RWPE2 (cell line): ENCODE measurements around the gene SPEN.

Experiments
- ATAC-seq: fragments of 200-7000 bp; cut with Tn5 transposase; 3 replicates; pipeline ENCODE4 v1.9.1; 2021; ENCODE audit warnings: low read depth
- DNase-seq: peaks from one replicate; pipeline ENCODE4 v3.0.0-alpha.2; 2020; ENCODE audit warnings: low spot score
- H3K27ac ChIP-seq: fragments of 450-650 bp; 2 replicates; pipeline ENCODE4 v1.5.1; 2017; ENCODE audit warnings: mild to moderate bottlenecking; ENCODE audit not compliant: poor library complexity, severe bottlenecking
- H3K27me3 ChIP-seq: fragments of 250-450 bp; sonication (Bioruptor Pico); 2 replicates; pipeline ENCODE4 v1.5.1; 2021; ENCODE audit warnings: mild to moderate bottlenecking, moderate library complexity; ENCODE audit not compliant: insufficient read depth, poor library complexity, severe bottlenecking
- H3K36me3 ChIP-seq: fragments of 250-450 bp; sonication (Bioruptor Pico); 2 replicates; pipeline ENCODE4 v1.5.1; 2020; ENCODE audit warnings: low read depth, mild to moderate bottlenecking, moderate library complexity
- H3K4me1 ChIP-seq: fragments of 250-450 bp; sonication (Bioruptor Pico); 2 replicates; pipeline ENCODE4 v1.5.1; 2021; ENCODE audit warnings: mild to moderate bottlenecking, moderate library complexity; ENCODE audit not compliant: insufficient read depth, poor library complexity, severe bottlenecking
- H3K4me3 ChIP-seq: fragments of 250-450 bp; sonication (Bioruptor Pico); 2 replicates; pipeline ENCODE4 v1.5.1; 2021; ENCODE audit warnings: mild to moderate bottlenecking, moderate library complexity; ENCODE audit not compliant: severe bottlenecking
- H3K9me3 ChIP-seq: fragments of 250-450 bp; sonication (Bioruptor Pico); 2 replicates; pipeline ENCODE4 v1.5.1; 2021; ENCODE audit warnings: mild to moderate bottlenecking, moderate library complexity; ENCODE audit not compliant: severe bottlenecking
- TF ChIP-seq, protein P1 (sequence below): fragments of 450-650 bp; IDR thresholded peaks from one replicate; pipeline ENCODE4 v1.5.1; 2017; ENCODE audit warnings: mild to moderate bottlenecking, moderate library complexity; ENCODE audit not compliant: poor library complexity, severe bottlenecking

The SPEN gene

GRCh38 chr1:15953294-15953771, 105.8 kb downstream of the SPEN start:
- ATAC-seq = no peak
- Histone ChIP-seq H3K4me1 (peaks cover 68% of the 10 kb centered on the region), H3K4me3 (no peak overlapping the region), H3K27me3 (no peaks in the 10 kb centered on the region), H3K27ac (peak overlapping the region; percentile 99), H3K36me3 (peaks cover 6% of the 10 kb centered on the region), H3K9me3 (no peaks in the 10 kb centered on the region)
- DNase-seq = no peak
- TF ChIP-seq, protein P1, sequence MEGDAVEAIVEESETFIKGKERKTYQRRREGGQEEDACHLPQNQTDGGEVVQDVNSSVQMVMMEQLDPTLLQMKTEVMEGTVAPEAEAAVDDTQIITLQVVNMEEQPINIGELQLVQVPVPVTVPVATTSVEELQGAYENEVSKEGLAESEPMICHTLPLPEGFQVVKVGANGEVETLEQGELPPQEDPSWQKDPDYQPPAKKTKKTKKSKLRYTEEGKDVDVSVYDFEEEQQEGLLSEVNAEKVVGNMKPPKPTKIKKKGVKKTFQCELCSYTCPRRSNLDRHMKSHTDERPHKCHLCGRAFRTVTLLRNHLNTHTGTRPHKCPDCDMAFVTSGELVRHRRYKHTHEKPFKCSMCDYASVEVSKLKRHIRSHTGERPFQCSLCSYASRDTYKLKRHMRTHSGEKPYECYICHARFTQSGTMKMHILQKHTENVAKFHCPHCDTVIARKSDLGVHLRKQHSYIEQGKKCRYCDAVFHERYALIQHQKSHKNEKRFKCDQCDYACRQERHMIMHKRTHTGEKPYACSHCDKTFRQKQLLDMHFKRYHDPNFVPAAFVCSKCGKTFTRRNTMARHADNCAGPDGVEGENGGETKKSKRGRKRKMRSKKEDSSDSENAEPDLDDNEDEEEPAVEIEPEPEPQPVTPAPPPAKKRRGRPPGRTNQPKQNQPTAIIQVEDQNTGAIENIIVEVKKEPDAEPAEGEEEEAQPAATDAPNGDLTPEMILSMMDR = no peak

- H3K27me3 ChIP-seq = no peaks in the 10 kb centered on the region
- ATAC-seq (no peak), DNase-seq (no peak)
- H3K9me3 ChIP-seq = no peaks in the 10 kb centered on the region
- H3K27ac ChIP-seq = peak overlapping the region; percentile 99
- TF ChIP-seq, protein P1 = no peak
- peaks cover 63% of the 10 kb centered on the region for H3K4me1 ChIP-seq
- H3K36me3 ChIP-seq = peaks cover 3% of the 10 kb centered on the region; the same call in 1 of the 2 replicates
- no peak overlapping the region for H3K4me3 ChIP-seq
These were observed 106.3 kb downstream of the SPEN start for GRCh38 chr1:15953791-15954241.

- H3K36me3 ChIP-seq = peaks cover 3% of the 10 kb centered on the region; the same call in 1 of the 2 replicates
- TF ChIP-seq, protein P1 = no peak
- no peaks in the 10 kb centered on the region for H3K27me3 ChIP-seq
- DNase-seq (no peak), ATAC-seq (no peak)
- H3K27ac ChIP-seq = peak overlapping the region; percentile 99
- no peaks in the 10 kb centered on the region for H3K9me3 ChIP-seq
- H3K4me1 ChIP-seq = peaks cover 58% of the 10 kb centered on the region
- H3K4me3 ChIP-seq = no peak overlapping the region
These were observed 106.8 kb downstream of the SPEN start for GRCh38 chr1:15954316-15954715.

GRCh38 chr1:15955552-15955951, 108.0 kb downstream of the SPEN start:
- no peaks in the 10 kb centered on the region for H3K27me3 ChIP-seq
- H3K4me3 ChIP-seq = no peak overlapping the region
- H3K4me1 ChIP-seq = peaks cover 46% of the 10 kb centered on the region
- no peaks in the 10 kb centered on the region for H3K9me3 ChIP-seq
- H3K36me3 ChIP-seq = peaks cover 3% of the 10 kb centered on the region; the same call in 1 of the 2 replicates
- ATAC-seq (no peak), DNase-seq (no peak)
- peak overlapping the region; percentile 99 for H3K27ac ChIP-seq
- TF ChIP-seq, protein P1 = no peak

GRCh38 chr1:15956150-15956549, 108.6 kb downstream of the SPEN start:
- TF ChIP-seq, protein P1 = no peak
- no peaks in the 10 kb centered on the region for H3K27me3 ChIP-seq
- ATAC-seq (no peak), DNase-seq (no peak)
- H3K4me1 ChIP-seq = peaks cover 41% of the 10 kb centered on the region
- peak overlapping the region; percentile 99 for H3K27ac ChIP-seq
- H3K4me3 ChIP-seq = no peak overlapping the region
- peaks cover 3% of the 10 kb centered on the region; the same call in 1 of the 2 replicates for H3K36me3 ChIP-seq
- no peaks in the 10 kb centered on the region for H3K9me3 ChIP-seq
